Smooth muscle cell (in vitro differentiated cells): ENCODE results near the gene BIN1. TPM values are rescaled to one million over a fixed set of nuclear protein-coding genes. Genes with fewer than 3 reads are reported as not detected.

Experiments
- DNase-seq: peaks from one replicate; lab custom pipeline; 2025; ENCODE audit not compliant: unreplicated experiment; lab: John Stamatoyannopoulos, UW
- H2AFZ ChIP-seq: fragments of 200-600 bp; sonication (generic); 2 replicates; pipeline ENCODE4 v1.6.0; 2016; ENCODE audit warnings: antibody characterized with exemption, low read depth, mild to moderate bottlenecking
- H3F3A ChIP-seq: fragments of 200-600 bp; sonication (generic); 2 replicates; pipeline ENCODE4 v1.6.0; 2017; ENCODE audit warnings: antibody characterized with exemption, low read depth
- H3K27ac ChIP-seq: fragments of 200-600 bp; sonication (generic); 2 replicates; pipeline ENCODE4 v1.5.1; 2016; ENCODE audit warnings: low read depth, mild to moderate bottlenecking
- H3K27me3 ChIP-seq: fragments of 200-600 bp; sonication (generic); 2 replicates; pipeline ENCODE4 v1.6.1; 2016; ENCODE audit warnings: low read depth, mild to moderate bottlenecking
- H3K36me3 ChIP-seq: fragments of 200-600 bp; sonication (generic); 2 replicates; pipeline ENCODE4 v1.5.1; 2016; ENCODE audit warnings: low read depth
- H3K4me1 ChIP-seq: fragments of 200-600 bp; sonication (generic); 2 replicates; pipeline ENCODE4 v1.5.1; 2016; ENCODE audit warnings: low read depth
- H3K4me2 ChIP-seq: fragments of 200-600 bp; sonication (generic); 2 replicates; pipeline ENCODE4 v1.6.0; 2016; ENCODE audit warnings: mild to moderate bottlenecking
- H3K4me3 ChIP-seq: fragments of 200-600 bp; sonication (generic); 2 replicates; pipeline ENCODE4 v1.5.1; 2016; ENCODE audit warnings: mild to moderate bottlenecking
- H3K79me2 ChIP-seq: fragments of 200-600 bp; sonication (generic); 2 replicates; pipeline ENCODE4 v1.6.0; 2016; ENCODE audit warnings: low read depth, mild to moderate bottlenecking
- H3K9ac ChIP-seq: fragments of 200-600 bp; sonication (generic); 2 replicates; pipeline ENCODE4 v1.6.0; 2016; ENCODE audit warnings: low read depth
- H3K9me3 ChIP-seq: fragments of 200-600 bp; sonication (generic); replicated peaks from 2 replicates; pipeline ENCODE4 v1.5.1; 2016; ENCODE audit warnings: low read depth
- H4K20me1 ChIP-seq: fragments of 200-600 bp; sonication (generic); 2 replicates; pipeline ENCODE4 v1.6.0; 2016; ENCODE audit warnings: low read depth
- CTCF ChIP-seq: fragments of 200-600 bp; sonication (generic); IDR thresholded peaks from 2 replicates; pipeline ENCODE4 v1.5.1; 2017; ENCODE audit warnings: borderline replicate concordance, mild to moderate bottlenecking, antibody characterized with exemption; ENCODE audit not compliant: insufficient read depth, poor library complexity, severe bottlenecking
- WGBS: methylation state at CpG from one replicate; pipeline ENCODE4 v1.1.7; 2016; ENCODE audit warnings: low lambda C conversion rate; 5-methylcytosine and 5-hydroxymethylcytosine counted together
- polyA plus RNA-seq: library from polyadenylated mRNA; unstranded; fragments of >200 nt; fragmentation: Nextera tagmentation; extraction: Ambion mirVana; gene quantifications from 2 replicates; pipeline ENCODE4 v1.2.1, GENCODE V29; 2016
- total RNA-seq: library from RNA; depleted of rRNA; stranded (reverse); fragments of >200 nt; gene quantifications from 2 replicates; pipeline ENCODE4 v1.2.3, GENCODE V29; 2014

BIN1 gene
- total and polyA plus RNA-seq, 2 experiments from 2014 or later = 25.4 to 32.4 TPM

- Histone ChIP-seq H4K20me1 (no peaks in the 10 kb centered on the region), H3K4me3 (no peak overlapping the region), H3F3A (peaks cover 18% of the 10 kb centered on the region), H3K4me1 (peaks cover 7% of the 10 kb centered on the region), H3K79me2 (no peaks in the 10 kb centered on the region), H3K36me3 (no peaks in the 10 kb centered on the region), H3K27ac (no peak overlapping the region), H2AFZ (no peak overlapping the region), H3K9ac (no peak overlapping the region), H3K4me2 (no peak overlapping the region), H3K9me3 (peaks cover 4% of the 10 kb centered on the region), H3K27me3 (no peaks in the 10 kb centered on the region)
- no peak for TF ChIP-seq CTCF
- no peak for DNase-seq
- WGBS = 96% methylated on average over 18 of the region's 18 CpGs
These were observed 39.2 kb upstream of the BIN1 start for GRCh38 chr2:127146071-127146725.

GRCh38 chr2:127145280-127145895 is 38.4 kb upstream of the BIN1 start:
- no peak overlapping the region for H3K4me2 ChIP-seq
- no peak overlapping the region for H2AFZ ChIP-seq
- H3K79me2 ChIP-seq = no peaks in the 10 kb centered on the region
- peaks cover 18% of the 10 kb centered on the region for H3F3A ChIP-seq
- H3K4me1 ChIP-seq = peaks cover 7% of the 10 kb centered on the region
- H3K36me3 ChIP-seq = no peaks in the 10 kb centered on the region
- peak overlapping the region; percentile 60 for H3K27ac ChIP-seq
- 79% methylated on average over 1 of the region's 1 CpG for WGBS
- no peak for TF ChIP-seq CTCF
- H4K20me1 ChIP-seq = no peaks in the 10 kb centered on the region
- no peak for DNase-seq
- H3K27me3 ChIP-seq = no peaks in the 10 kb centered on the region
- H3K4me3 ChIP-seq = no peak overlapping the region
- no peaks in the 10 kb centered on the region for H3K9me3 ChIP-seq
- no peak overlapping the region for H3K9ac ChIP-seq

GRCh38 chr2:127143841-127144782 is 37.2 kb upstream of the BIN1 start:
- no peaks in the 10 kb centered on the region for H4K20me1 ChIP-seq
- no peaks in the 10 kb centered on the region for H3K27me3 ChIP-seq
- H3K4me3 ChIP-seq = no peak overlapping the region
- 56% methylated on average over 11 of the region's 11 CpGs for WGBS
- no peaks in the 10 kb centered on the region for H3K79me2 ChIP-seq
- H3K27ac ChIP-seq = peak overlapping the region; percentile 60
- no peak for DNase-seq
- TF ChIP-seq CTCF = no peak
- peaks cover 7% of the 10 kb centered on the region for H3K4me1 ChIP-seq
- no peak overlapping the region for H3K9ac ChIP-seq
- peak overlapping the region; percentile 85 for H2AFZ ChIP-seq
- H3K4me2 ChIP-seq = peak overlapping the region; percentile 66
- H3K9me3 ChIP-seq = no peaks in the 10 kb centered on the region
- no peaks in the 10 kb centered on the region for H3K36me3 ChIP-seq
- peaks cover 18% of the 10 kb centered on the region for H3F3A ChIP-seq
